AG08396 (cell line): ENCODE data around the gene ASCL2.

ENCODE experiments used
- DNase-seq: peaks from one replicate; pipeline ENCODE4 v3.0.0; 2012; ENCODE audit warnings: low spot score, mixed read lengths

Gene ASCL2

GRCh38 chr11:2270322-2271076 lies at the start of gene ASCL2:
Gene ASCL2 (minus strand): TSS chr11:2270588. CDS start chr11:2270332, 256 bp downstream.
- no peak for DNase-seq

DNA sequence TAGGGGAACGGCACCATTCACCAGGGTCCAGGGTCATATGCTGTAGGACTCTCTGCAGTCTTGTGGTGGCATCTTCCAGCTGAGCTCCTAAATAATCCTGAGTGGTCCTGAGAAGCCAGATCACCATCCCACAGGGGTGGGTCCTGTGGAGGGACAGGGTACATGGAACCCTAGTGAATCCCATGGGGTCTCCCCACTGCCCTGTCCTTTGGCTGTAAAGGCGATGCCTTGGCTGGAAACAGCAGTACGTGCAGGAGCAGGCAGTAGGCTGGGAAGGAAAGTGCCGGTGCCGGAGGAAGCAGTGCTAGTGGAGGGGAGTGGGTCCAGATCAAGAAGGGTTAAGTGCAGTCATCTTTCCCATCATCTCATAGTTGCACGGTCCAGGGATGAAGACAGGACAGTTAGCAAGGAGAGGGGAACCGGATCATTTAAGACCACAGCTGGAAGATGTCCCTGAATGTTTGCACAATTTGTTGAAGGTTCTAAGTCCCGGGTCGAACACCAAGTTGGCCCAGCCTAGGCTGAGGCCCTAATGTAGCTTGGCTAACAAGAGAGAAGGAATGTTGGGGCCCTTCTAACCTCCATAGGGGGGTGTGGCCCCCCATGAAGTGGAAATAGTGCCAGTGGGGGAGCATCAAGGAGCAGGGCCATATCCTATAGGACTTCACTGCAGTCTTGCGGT lies 49.5 kb upstream of the ASCL2 start:
- no peak for DNase-seq

DNA sequence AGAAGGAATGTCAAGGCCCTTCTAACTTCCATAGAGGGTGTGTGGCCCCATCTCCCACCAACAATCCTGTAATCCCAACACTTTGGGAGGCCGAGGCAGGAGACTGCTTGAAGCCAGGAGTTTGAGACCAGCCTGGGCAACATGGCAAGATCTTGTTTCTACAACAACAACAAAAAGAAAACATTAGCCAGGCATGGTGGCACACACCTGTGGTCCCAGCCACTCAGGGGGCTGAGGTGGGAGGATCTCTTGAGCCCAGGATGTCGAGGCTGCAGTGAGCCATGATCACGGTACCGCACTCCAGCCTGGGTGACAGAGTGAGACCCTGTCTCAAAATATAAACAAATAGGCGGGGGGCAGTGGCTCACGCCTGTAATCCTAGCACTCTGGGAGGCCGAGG lies 48.3 kb upstream of the ASCL2 start:
- no peak for DNase-seq

DNA sequence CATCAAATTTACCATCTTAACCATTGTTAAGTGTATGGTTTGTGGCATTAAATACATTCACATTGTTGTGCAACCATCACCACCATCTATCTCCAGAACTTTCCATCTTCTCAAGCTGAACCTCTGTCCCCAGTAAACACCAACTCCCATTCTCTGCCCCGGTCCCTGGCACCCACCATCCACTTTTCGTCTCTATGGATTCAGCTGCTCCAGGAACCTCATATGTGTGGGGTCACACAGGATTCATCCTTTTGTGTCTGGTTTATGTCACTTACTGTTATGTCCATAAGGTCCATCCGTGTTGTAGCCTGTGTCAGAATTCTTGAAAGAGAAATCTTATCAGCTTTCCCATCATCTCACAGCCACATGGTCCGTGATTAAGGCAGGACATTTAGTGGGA lies 47.7 kb upstream of the ASCL2 start:
- DNase-seq, result no peak

DNA sequence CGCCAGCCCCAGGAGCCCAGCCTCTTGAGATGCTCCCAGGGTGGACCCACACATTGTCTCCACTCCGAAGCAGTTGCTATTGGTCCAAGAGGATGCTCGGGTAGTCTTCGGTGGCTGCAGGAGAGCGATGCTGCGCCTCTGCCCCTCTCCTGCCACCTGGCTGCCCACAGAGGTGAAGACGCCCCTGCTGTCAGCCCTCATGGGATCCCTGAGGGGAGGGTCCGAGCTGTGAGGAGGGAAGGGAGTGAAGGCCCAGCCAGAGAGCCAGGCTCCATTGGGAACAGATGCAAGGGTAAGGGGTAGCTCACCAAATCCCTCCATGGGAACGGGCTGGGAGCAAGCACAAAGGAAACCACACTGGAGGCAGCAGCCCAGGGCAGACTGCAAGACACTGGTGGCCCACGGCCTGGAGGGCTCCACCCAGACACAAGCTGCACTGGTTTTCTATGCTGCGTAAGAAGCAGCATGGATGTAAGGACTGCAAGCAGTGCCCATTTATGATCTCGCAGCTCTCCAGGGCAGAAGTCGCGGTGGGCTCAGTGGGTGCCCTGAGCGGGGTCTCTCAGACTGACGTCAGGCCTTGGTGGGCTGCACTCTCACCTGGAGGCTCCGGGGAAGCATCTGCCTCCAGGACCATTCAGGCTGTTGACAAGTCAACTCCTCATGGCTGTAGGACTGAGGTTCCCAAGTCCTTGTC lies 47.1 kb upstream of the ASCL2 start:
- no peak for DNase-seq

DNA sequence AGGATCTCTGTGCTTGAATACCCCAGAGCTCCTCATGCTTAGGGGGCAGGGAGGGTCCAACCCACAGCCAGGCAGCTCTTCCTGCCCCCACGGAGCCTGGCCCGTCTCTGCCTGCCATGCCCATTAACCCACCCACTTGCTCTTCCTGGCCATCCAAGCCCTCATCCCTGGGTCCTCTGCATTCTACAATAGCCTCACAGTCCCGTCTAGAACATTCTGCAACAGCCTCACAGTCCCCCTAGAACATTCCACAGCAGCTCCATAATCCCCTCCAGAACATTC lies 46.5 kb upstream of the ASCL2 start:
- DNase-seq, result no peak

GRCh38 chr11:2316169-2316962 lies 46.0 kb upstream of the ASCL2 start:
- DNase-seq, result no peak

DNA sequence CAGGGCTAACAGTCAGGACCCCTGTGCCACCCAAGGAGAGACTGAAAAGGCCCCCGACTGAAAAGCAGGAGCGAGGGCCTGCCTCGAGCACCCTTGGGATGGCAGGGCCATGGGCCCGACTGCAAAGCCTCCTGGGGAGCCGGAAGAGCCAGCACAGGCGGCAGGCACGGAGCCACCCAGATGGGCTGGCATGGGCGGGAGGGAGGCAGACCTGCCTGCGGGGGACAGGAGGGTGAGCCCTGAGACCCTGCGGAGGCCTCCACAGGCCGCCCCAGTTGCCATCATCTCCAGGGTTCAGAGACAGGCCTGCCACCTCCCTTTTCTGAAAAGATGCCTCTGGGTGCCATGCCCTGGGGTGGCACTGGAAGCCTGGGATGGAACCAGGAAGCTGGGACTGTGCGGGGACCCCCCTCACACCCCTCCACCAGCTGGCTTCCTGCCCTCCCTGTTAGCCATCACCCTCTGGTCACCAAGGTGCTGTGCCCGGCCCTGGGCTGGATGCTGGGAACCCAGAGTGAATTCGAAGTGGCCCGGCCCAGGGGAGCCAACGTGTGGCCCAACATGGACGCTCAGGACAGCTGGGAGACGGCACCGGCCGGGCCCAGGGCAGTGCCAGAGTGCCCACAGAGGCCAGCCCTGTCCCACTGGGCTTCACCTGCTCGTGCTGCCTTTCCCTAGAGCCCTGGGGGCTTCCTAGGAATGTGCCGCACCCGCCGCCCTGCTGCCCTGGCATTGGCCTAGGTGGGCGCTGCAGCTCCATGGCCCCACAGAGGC lies 45.2 kb upstream of the ASCL2 start:
- DNase-seq, result no peak

DNA sequence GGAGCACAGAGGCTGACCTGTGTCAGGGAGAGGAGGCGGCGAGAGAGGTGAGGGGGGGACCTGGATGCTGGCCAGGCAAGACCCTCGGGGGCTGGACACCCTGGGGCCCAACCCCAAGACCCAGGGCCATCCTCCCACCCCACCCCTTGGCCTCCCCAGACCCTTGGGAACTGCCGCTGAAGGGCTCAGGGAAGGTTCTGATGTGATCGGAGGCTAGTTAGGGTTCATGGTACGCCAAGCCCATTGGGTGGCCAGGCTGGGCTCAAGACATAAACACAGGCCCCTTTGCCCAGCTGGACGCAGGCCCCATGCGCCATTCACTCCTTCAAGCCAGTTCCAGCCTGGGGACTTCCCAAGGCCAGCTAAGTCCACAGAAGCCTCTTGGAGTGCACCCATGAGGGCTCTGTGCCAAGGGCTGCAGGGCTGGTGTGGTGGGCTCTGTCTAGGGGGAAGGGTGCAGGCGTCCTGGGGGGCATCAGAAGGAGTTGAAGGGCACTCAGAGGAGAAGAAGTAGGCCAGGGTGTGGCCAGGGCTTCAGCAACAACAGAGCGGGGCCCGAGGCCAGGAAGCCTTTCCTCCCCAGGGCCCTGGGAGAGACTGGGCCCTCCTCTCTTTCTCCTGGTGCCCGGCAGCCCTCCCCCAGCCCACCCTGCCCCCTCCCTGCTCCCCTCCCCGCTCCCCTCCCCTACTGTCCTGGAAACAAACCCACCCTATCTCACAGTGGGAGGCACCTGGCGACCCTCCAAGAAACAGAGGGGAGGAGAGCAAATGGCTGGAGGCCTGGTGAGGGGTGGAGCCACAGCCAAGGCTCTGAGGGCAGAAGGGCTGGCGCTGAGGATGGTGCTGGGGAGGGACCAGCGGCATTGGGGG lies 44.4 kb upstream of the ASCL2 start:
- DNase-seq, result peak; percentile 82

GRCh38 chr11:2314136-2314524 lies 43.7 kb upstream of the ASCL2 start:
- DNase-seq, result no peak

DNA sequence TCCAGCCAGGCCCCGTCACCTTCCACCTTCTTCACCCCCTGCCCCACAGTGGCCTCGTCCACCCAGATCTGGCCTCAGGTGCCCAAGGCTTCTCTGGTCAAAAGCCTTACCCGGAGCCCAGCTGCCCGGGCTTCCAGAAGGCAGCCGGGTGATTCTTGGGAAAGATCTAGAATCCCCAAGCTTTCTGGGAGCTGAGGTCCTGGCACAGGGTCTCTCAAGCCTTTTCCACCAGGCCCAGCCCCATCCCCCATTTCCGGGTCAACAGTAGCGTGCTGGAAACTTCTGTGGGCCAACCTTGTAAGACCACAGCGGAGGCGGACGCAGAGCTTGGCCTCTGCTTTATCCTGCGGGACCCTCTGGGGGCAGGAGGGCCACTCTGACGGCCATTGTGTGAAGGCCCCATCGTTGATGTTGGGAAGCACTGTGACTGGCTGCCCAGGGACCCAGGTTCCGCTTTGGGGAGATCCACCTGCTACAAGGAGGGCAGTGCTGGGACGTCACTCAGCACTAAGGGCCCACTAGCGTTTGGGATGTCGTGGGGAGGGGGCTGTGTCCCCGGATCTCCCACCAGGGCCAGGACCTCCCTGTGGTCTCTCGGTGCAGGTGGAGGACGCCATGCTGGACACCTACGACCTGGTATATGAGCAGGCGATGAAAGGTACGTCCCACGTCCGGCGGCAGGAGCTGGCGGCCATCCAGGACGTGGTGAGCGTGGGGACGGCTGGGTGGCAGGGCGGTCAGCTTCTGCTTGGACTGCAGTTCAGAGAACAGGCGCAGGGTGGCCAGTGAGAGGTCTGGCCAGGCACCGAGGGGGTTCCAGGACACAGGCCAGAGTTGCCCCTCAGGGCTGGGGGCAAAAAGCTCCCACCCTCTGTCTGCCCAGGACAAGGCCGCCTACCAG lies 42.9 kb upstream of the ASCL2 start:
- no peak for DNase-seq

GRCh38 chr11:2312232-2313042 lies 42.0 kb upstream of the ASCL2 start:
- DNase-seq, result peak; percentile 59

- no peak for DNase-seq
These were observed 41.2 kb upstream of the ASCL2 start for GRCh38 chr11:2311353-2312133.

DNA sequence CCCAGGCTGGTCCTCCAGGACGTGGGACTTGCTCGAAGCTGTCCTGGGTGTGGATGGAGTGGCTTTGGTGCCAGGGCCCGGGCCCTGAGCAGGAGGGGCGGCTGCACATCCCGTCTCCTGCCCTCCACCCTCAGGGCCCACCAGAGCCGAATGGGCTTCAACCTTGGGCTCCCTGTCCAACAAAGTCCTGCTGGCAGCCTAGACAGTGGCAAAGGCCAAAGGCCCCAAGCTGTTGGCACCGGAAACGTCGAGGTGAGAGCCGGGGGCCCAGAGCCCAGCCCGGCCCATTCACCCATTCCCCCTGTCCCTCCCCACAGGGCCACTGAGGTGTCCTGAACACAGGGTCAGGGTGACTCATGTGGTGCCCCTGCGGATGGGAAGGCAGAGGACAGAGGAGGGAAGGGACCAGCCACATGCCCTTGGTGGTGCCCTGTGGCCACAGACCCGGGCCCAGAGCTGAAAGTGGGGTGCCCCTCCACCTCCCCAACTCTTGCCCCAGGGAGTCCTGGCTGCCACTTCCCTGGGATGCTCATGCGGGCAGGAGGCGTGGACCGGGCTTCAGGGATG lies 40.5 kb upstream of the ASCL2 start:
- no peak for DNase-seq

- DNase-seq, result no peak
These were observed 39.8 kb upstream of the ASCL2 start for GRCh38 chr11:2310073-2310785.

DNA sequence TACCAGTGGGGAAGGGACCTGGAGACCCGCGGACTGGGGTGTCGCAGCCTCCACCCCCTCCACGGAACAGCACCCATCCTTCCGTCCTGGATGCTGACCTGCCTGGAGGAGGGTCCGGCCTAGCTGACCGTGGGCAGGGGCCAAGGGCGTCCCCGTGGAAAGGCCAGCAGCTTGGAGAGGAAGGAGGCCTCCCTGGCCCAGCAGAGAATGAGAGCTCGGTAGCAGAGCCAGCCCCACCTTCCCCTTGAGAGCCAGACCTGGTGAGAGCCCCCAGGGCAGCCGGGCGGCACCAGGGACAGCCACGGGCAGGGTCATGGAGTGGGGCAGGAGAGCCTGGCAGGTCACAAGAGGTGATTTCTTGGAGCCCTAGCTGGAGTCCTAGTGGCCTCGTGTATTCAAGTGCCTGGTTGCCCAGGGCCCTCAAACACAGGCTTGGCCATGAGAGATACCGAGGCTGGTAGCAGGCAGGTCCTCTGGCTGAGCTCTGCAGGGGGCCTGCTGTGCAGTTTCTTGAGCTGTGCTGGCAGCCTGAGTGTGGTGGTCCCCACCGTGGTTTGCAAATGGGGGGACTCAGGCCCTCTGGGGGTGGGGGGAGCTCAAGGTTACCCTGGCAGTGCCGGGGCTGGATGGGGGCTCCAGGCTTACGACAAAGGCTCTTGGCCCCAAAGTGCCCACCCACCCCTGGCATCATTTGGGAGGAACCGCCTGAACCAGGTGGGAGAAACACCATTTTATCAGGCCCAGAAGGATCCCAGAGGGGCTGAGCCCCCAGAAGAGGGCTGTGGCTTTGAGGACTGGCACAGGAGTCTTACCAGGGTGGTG lies 39.1 kb upstream of the ASCL2 start:
- DNase-seq, result no peak
